GM19351 (cell line): ENCODE results near the gene ANXA6.

Experiments used
- ATAC-seq: cut with Tn5 transposase; IDR thresholded peaks from one replicate; pipeline ENCODE4 v1.9.1; 2021; ENCODE audit warnings: mild to moderate bottlenecking, moderate library complexity; ENCODE audit not compliant: unreplicated experiment

The ANXA6 gene

GRCh38 chr5:151085517-151086041 lies 72.0 kb downstream of the ANXA6 start:
- ATAC-seq, result no peak

GRCh38 chr5:151084363-151084762 lies 73.2 kb downstream of the ANXA6 start:
- no peak for ATAC-seq

GRCh38 chr5:151083081-151083676 lies 74.4 kb downstream of the ANXA6 start:
- no peak for ATAC-seq

DNA sequence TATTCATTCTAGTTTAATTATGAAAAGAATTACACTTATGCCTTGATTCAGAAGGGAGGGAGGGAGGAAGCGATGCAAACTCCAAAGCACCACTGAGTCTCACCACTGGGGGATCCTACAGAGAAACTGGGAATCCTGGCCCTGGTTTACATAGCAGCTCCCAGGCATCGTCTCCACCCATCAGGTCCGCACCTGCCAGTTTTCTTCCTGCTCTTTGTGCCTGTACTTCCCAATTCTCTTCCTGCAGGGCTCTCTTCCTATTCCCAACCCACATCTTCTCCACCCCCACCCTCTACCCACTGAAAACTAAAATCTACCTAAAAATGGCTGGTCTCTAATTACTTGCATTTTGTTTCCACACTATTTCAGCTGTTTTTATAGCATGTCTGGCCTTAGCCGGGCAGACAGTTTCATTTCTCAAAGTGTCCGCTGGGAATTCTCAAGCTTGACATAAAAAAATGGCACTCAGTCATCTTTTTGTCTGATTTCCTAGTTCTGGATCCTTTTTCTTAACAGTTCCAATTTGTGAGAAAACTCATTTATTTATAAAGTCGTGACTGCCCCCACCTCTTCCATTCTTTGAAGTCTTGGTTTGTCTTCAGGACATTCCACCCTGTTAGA lies 75.2 kb downstream of the ANXA6 start:
- no peak for ATAC-seq

- no peak for ATAC-seq
These were observed 75.9 kb downstream of the ANXA6 start for GRCh38 chr5:151081431-151082281.

GRCh38 chr5:151080613-151081430 lies 76.8 kb downstream of the ANXA6 start, which contains the start of gene TNIP1:
TSS of gene TNIP1 (minus strand) at chr5:151081034. CDS start at chr5:151065095, 15,939 bp downstream.
- peak; percentile 71 for ATAC-seq

DNA sequence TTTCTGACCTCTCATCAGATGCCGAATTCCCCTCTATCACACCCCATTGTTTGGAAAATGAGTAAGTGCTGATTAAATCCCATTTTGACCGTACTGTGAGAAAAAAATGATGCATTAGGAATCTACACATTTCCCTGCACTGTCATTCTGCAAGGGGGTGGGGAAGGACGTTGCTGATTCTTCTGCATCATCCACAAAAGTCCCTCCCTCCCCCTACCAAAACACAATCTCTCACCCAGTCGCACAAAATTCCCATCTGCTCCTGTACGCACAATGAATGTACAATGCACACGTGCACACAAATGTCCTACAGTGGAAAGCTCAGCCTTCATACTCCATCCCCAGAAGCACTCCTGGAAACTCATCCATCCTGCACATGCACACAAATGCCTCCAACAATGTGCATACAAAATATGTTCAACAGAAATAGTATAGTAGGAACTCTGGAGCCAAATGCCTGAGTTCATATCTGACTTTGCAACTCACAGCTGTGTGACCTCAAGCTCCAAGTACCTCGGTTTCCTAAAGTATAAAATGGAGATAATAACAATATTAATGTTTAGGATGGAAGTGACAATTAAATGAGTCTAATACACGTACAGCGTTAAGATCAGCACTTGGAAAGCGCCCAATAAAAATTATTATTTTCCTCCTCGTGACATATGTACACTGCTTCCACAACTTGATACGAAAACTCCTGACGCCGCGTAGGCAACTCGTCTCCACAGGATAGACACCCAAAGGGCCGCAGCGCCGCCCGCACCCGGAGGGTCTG lies 77.6 kb downstream of the ANXA6 start:
- ATAC-seq, result no peak

DNA sequence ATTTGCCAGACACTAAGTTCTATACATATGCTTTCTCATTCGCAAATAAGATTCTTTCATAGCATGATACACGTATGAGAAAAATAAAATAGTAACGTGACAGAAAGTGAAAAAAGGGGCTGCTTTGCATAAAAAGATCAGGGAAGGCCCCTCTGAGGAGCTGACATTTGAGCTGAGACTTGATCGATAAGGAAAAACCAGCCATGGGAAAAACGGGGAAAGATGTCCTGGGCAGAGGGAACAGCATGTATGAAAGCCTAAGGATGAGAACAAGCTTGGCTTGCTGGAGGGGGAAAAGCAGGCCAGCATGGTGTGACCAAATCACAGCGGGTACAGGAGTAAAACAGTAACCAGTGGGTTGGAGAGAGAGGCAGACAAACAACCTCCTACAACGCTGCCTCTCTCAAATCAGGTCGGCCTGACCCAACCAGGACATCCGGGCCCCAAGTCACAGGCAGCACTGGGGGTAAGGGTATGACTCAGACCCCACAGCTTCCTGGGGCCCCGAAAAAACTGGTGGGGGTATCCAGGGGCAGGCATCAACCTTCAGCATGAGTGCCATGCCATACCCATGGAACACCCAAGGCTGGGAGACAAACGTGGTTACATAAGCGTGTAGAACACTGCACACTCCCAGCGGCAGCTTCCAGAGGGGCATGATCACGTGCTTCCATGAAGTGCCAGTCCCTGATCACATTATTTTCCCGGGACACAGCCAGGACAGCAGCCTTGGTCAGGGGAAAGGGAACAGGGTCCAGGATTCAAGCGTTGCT lies 78.9 kb downstream of the ANXA6 start:
- ATAC-seq, result peak; percentile 54

GRCh38 chr5:151077967-151078366 lies 79.6 kb downstream of the ANXA6 start:
- ATAC-seq, result no peak

- no peak for ATAC-seq
These were observed 80.2 kb downstream of the ANXA6 start for GRCh38 chr5:151077419-151077818.

GRCh38 chr5:151076616-151077015 lies 81.0 kb downstream of the ANXA6 start:
- no peak for ATAC-seq

DNA sequence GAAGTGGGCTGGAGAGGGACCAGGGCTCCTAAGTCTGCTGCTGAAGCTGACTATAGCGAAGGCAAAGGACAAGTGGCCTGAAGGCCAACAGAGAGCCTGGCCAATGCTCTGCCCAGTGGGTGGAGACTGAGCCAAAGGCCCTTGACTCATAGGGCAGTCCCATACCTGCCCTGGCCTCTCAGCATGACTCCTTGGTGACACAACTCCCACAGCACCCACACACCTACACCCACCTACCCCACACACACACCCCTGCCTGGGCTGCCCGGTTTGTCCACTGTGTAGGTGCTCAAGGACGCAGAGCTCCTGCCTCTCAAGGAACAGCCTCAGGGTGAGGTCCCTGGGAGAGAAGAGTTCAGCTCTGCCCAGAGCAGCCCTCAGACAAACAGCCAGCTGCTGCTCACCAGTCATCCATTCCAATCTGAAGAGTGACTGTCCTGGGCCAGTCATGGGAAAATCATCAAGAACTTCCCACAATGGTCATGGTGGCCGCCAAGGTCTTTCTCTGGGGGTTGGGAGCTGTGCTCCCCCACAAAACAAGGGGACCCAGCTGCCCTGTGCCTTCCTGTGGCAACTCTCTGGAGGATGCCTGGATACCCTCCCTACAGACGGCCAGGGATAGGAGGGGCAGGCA lies 81.8 kb downstream of the ANXA6 start:
- ATAC-seq, result no peak

GRCh38 chr5:151074557-151074956 lies 83.0 kb downstream of the ANXA6 start:
- ATAC-seq, result no peak

- no peak for ATAC-seq
These were observed 84.3 kb downstream of the ANXA6 start for GRCh38 chr5:151073280-151073679.

GRCh38 chr5:151072630-151073025 lies 85.0 kb downstream of the ANXA6 start:
- no peak for ATAC-seq

GRCh38 chr5:151071848-151072629 lies 85.5 kb downstream of the ANXA6 start:
- ATAC-seq, result no peak

DNA sequence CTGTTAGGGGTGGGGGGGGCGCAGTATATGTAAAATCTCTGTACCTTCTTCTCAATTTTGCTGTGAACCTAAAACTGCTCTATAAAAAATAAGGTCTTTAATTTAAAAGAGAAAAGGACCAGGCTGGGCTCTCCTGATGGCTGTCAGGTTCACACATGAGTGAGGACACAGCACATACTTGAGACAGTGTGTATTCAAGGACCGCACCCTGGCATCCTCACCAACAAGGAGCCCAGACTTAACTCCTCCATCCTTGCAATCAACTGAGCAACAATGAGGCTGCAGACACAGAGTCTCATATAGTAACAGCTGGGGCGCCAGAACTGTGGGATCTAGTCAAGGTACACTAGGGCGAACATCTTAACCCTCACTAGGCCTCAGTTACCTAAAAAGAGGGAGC lies 86.6 kb downstream of the ANXA6 start:
- ATAC-seq, result no peak

GRCh38 chr5:151070449-151070848 lies 87.1 kb downstream of the ANXA6 start:
- no peak for ATAC-seq
